ENCODE data around the gene ATP5MC2.
"Not testable (repeated sequence)": the region's sequence is repeated elsewhere in the genome, so short reads cannot be mapped to it uniquely, and the experiment has no call there.

Gene ATP5MC2

GRCh38 chr12:53675701-53676607, at the start of gene ATP5MC2:
Gene ATP5MC2, minus strand, starts transcription at chr12:53676083. Its CDS starts 3,469 bp downstream, at chr12:53672614.
- peak; percentile 91 to 96 (median 96) for DNase-seq (ENCODE audit: low read depth in 3 of 3, low spot score in 1 of 3)

GRCh38 chr12:53722450-53723041, 46.7 kb upstream of the ATP5MC2 start:
- no peak for DNase-seq (ENCODE audit: low read depth in 3 of 3, low spot score in 1 of 3)

GRCh38 chr12:53720946-53721345, 45.1 kb upstream of the ATP5MC2 start:
- DNase-seq (ENCODE audit: low read depth in 3 of 3, low spot score in 1 of 3), result no peak

GRCh38 chr12:53719649-53720048, 43.8 kb upstream of the ATP5MC2 start:
- no peak for DNase-seq (ENCODE audit: low read depth in 3 of 3, low spot score in 1 of 3)

GRCh38 chr12:53718567-53718966, 42.7 kb upstream of the ATP5MC2 start:
- not testable (repeated sequence) for DNase-seq (ENCODE audit: low read depth in 3 of 3, low spot score in 1 of 3)

- no peak for DNase-seq (ENCODE audit: low read depth in 3 of 3, low spot score in 1 of 3)
These were observed 41.4 kb upstream of the ATP5MC2 start for GRCh38 chr12:53717319-53717718.

- DNase-seq (ENCODE audit: low read depth in 3 of 3, low spot score in 1 of 3), result no peak
These were observed 38.1 kb upstream of the ATP5MC2 start for GRCh38 chr12:53714004-53714403.

GRCh38 chr12:53713516-53713915, 37.6 kb upstream of the ATP5MC2 start:
- DNase-seq (ENCODE audit: low read depth in 3 of 3, low spot score in 1 of 3), result no peak

- DNase-seq (ENCODE audit: low read depth in 3 of 3, low spot score in 1 of 3), result no peak
These were observed 36.3 kb upstream of the ATP5MC2 start for GRCh38 chr12:53712059-53712643.

- no peak for DNase-seq (ENCODE audit: low read depth in 3 of 3, low spot score in 1 of 3)
These were observed 34.2 kb upstream of the ATP5MC2 start for GRCh38 chr12:53710091-53710490.

GRCh38 chr12:53709671-53710070, 33.8 kb upstream of the ATP5MC2 start:
- DNase-seq (ENCODE audit: low read depth in 3 of 3, low spot score in 1 of 3), result no peak

GRCh38 chr12:53706080-53706479, 30.2 kb upstream of the ATP5MC2 start:
- no peak for DNase-seq (ENCODE audit: low read depth in 3 of 3, low spot score in 1 of 3)

- DNase-seq (ENCODE audit: low read depth in 3 of 3, low spot score in 1 of 3), result no peak
These were observed 27.9 kb upstream of the ATP5MC2 start for GRCh38 chr12:53703756-53704155.

GRCh38 chr12:53701518-53702264, 25.8 kb upstream of the ATP5MC2 start:
- peak; percentile 20 to 64 (median 56) for DNase-seq (ENCODE audit: low read depth in 3 of 3, low spot score in 1 of 3)

GRCh38 chr12:53700567-53700966, 24.7 kb upstream of the ATP5MC2 start:
- no peak for DNase-seq (ENCODE audit: low read depth in 3 of 3, low spot score in 1 of 3)

- DNase-seq (ENCODE audit: low read depth in 3 of 3, low spot score in 1 of 3), result no peak
These were observed 23.8 kb upstream of the ATP5MC2 start for GRCh38 chr12:53699678-53700025.

GRCh38 chr12:53698948-53699677, 23.2 kb upstream of the ATP5MC2 start:
- DNase-seq (ENCODE audit: low read depth in 3 of 3, low spot score in 1 of 3), result no peak

- no peak for DNase-seq (ENCODE audit: low read depth in 3 of 3, low spot score in 1 of 3)
These were observed 20.9 kb upstream of the ATP5MC2 start for GRCh38 chr12:53696655-53697331.

GRCh38 chr12:53696285-53696654, 20.4 kb upstream of the ATP5MC2 start:
- no peak for DNase-seq (ENCODE audit: low read depth in 3 of 3, low spot score in 1 of 3)
